PC-9 (cell line): ENCODE measurements around the gene AFAP1L1.

ENCODE experiments used
- EZH2 ChIP-seq: fragments of 200-600 bp; sonication (generic); IDR thresholded peaks from 2 replicates; pipeline ENCODE4 v1.8.0; 2017; ENCODE audit warnings: antibody characterized with exemption, low read depth
- TF ChIP-seq, protein P1 (sequence below): fragments of 200-600 bp; sonication (generic); conservative IDR thresholded peaks from 2 replicates; pipeline ENCODE4 v1.6.1; 2017; ENCODE audit warnings: mixed run types, antibody characterized with exemption, mild to moderate bottlenecking, moderate library complexity

DNA sequence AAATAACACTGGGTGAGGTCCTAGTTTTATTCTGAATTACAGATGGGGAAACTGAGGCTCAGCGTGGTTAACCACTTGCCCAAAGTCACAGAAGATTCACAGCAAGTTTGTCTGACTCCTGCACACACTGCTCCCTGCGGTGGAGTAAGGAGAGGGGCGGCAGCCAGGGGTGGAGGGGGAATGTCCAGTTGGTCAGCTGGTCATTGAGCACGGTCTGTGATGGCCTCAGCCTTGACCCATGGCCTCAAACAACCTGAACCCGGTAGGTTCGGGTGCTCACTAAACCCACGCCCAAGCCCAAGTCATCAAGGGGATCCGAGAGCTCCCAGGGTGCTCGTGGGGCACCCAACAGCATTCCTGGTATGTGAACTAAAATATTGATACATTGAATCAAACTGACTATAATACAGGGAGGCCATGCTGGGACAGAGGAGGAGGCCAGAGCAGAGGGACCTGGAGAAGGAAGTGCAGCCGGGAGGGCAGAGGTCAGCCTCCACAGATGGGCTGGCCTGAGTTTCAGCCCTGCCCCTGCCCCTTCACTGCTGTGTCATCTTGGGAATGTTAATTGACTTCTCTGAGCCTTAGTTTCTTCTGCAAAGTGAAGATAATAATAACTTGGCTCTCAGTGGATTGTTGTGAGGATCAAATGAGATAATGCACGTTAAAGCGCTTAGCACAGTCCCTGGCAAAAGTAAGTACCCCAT is 111.0 kb downstream of the AFAP1L1 start:
- TF ChIP-seq, protein P1, sequence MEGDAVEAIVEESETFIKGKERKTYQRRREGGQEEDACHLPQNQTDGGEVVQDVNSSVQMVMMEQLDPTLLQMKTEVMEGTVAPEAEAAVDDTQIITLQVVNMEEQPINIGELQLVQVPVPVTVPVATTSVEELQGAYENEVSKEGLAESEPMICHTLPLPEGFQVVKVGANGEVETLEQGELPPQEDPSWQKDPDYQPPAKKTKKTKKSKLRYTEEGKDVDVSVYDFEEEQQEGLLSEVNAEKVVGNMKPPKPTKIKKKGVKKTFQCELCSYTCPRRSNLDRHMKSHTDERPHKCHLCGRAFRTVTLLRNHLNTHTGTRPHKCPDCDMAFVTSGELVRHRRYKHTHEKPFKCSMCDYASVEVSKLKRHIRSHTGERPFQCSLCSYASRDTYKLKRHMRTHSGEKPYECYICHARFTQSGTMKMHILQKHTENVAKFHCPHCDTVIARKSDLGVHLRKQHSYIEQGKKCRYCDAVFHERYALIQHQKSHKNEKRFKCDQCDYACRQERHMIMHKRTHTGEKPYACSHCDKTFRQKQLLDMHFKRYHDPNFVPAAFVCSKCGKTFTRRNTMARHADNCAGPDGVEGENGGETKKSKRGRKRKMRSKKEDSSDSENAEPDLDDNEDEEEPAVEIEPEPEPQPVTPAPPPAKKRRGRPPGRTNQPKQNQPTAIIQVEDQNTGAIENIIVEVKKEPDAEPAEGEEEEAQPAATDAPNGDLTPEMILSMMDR = no peak
- TF ChIP-seq EZH2 = no peak
